Uterus (tissue), 4 donors: ENCODE measurements around the gene HACD2. TPM values are rescaled to one million over a fixed set of nuclear protein-coding genes. Genes with fewer than 3 reads are reported as not detected.

Source experiments
- DNase-seq, 2 donors: peaks; one replicate each; pipeline ENCODE4 v3.0.0-alpha.2; 2019 to 2020
- H3K27ac ChIP-seq, 2 donors: fragments of 200-600 bp; sonication (generic); 1 replicate in 1 of 2; 2 replicates in 1 of 2; pipeline ENCODE4 v1.5.1; 2016 to 2018
- H3K27me3 ChIP-seq, 2 donors: fragments of 200-600 bp; sonication (generic); one replicate each; pipeline ENCODE4 v1.5.1; 2018 to 2019; ENCODE audit warnings: control low read depth in 1 of 2
- H3K36me3 ChIP-seq, 2 donors: fragments of 200-600 bp; sonication (generic); one replicate each; pipeline ENCODE4 v1.5.1; 2019; ENCODE audit warnings: control low read depth in 1 of 2
- H3K4me1 ChIP-seq, 2 donors: fragments of 200-600 bp; sonication (generic); one replicate each; pipeline ENCODE4 v1.5.1; 2018 to 2019; ENCODE audit warnings: control low read depth in 1 of 2
- H3K4me3 ChIP-seq, 2 donors: fragments of 200-600 bp; sonication (generic); 1 replicate in 1 of 2; 2 replicates in 1 of 2; pipeline ENCODE4 v1.5.1; 2018 to 2019; ENCODE audit warnings: mild to moderate bottlenecking in 1 of 2
- H3K9me3 ChIP-seq, 2 donors: fragments of 200-600 bp; sonication (generic); one replicate each; pipeline ENCODE4 v1.5.1; 2019; ENCODE audit warnings: control low read depth in 1 of 2
- POLR2A ChIP-seq, 2 donors: fragments of 450-650 bp; IDR thresholded peaks; one replicate each; pipeline ENCODE4 v1.6.1; 2016; ENCODE audit warnings: antibody characterized with exemption in 2 of 2, mild to moderate bottlenecking in 1 of 2, moderate library complexity in 1 of 2
- intact Hi-C: fragments of 100-400 bp; cut with DNase I; formaldehyde crosslinking; loops from one replicate; pipeline ENCODE4 v1.15.1; 2023; ENCODE audit warnings: low total_unique reads
- total RNA-seq, 4 donors: library from RNA; depleted of rRNA in 3 of 4; stranded (reverse); fragments of >200 nt in 3 of 4; gene quantifications; one replicate each; pipeline versions ENCODE4 v1.1.0 to v1.2.4, GENCODE V29; 2014 to 2023
- TF ChIP-seq, protein P1 (sequence below), 4 experiments: fragments of 200-600 bp in 2 of 4; fragments of 450-650 bp in 2 of 4; sonication (generic) in 2 of 4; IDR thresholded peaks; one replicate each; pipeline ENCODE4 v1.5.1; 2016 to 2019; ENCODE audit warnings: antibody characterized with exemption in 4 of 4, mild to moderate bottlenecking in 2 of 4, moderate library complexity in 1 of 4
- donor health status: DM: yes; HTN: yes; CAD: no.

Gene HACD2
- total RNA-seq, 4 donors from 2014 or later, result 21.5 to 38.0 (median 28.8) TPM

DNA sequence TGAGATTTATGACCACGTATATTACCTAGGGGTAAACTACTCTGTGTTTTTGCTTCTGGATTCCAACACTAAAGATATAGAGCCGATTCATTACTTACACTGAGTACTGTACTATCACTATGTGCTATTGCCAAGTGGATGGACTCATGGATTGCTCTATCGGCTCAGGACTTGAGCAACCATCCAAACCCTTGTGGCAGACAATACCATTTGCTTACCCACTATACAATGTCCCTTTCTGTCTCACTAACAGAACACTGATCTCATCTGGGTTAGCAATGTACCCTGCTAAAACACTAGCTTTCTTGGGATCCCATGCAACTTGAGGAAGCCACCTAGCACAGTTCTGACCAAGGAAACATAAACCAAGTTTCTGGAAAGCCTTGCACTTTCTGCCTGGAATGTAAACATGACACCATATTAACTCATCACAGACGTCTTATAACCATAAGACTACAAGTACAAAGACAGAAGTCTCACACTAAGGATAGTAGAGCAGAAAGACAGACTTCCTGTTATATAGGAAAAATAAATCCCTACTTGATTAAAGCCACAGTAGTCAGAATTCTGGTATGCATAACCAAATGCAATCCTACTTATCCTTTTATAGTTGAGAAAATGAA, 38.6 kb downstream of the HACD2 start:
- Histone ChIP-seq H3K9me3 (no peaks in the 10 kb centered on the region), H3K4me3 (no peak overlapping the region), H3K27me3 (no peaks in the 10 kb centered on the region), H3K36me3 (no peaks in the 10 kb centered on the region), H3K27ac (no peak overlapping the region), H3K4me1 (no peaks in the 10 kb centered on the region)
- no peak for DNase-seq
- TF ChIP-seq, protein P1, sequence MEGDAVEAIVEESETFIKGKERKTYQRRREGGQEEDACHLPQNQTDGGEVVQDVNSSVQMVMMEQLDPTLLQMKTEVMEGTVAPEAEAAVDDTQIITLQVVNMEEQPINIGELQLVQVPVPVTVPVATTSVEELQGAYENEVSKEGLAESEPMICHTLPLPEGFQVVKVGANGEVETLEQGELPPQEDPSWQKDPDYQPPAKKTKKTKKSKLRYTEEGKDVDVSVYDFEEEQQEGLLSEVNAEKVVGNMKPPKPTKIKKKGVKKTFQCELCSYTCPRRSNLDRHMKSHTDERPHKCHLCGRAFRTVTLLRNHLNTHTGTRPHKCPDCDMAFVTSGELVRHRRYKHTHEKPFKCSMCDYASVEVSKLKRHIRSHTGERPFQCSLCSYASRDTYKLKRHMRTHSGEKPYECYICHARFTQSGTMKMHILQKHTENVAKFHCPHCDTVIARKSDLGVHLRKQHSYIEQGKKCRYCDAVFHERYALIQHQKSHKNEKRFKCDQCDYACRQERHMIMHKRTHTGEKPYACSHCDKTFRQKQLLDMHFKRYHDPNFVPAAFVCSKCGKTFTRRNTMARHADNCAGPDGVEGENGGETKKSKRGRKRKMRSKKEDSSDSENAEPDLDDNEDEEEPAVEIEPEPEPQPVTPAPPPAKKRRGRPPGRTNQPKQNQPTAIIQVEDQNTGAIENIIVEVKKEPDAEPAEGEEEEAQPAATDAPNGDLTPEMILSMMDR (IDR thresholded peaks at IDR 0.05), result no peak
- no peak for TF ChIP-seq POLR2A (IDR thresholded peaks at IDR 0.05)
- intact Hi-C loops, result no loop called here

DNA sequence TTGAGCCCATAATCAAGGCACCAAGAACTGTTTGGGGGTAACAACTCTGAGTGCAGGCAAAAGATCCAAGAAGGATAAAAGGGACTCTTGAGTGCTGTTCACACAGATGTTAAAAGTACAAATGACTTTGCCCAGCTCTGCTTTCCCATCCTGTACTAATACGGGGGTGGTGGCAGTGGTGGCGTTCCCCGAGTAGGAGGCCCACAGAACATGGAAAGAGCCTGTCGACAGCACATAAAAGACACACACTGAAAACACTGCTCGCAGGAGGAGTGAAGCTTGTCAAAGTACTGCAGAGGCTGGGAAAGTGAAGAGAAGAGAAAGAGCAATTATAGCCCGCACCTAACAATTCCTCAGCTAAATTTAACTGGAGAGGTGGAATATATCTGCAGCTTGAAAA, 40.9 kb downstream of the HACD2 start:
- H3K36me3 ChIP-seq, result no peaks in the 10 kb centered on the region
- no peaks in the 10 kb centered on the region for H3K27me3 ChIP-seq
- DNase-seq, result no peak
- no peaks in the 10 kb centered on the region for H3K9me3 ChIP-seq
- TF ChIP-seq, protein P1 (IDR thresholded peaks at IDR 0.05), result no peak
- no peak for TF ChIP-seq POLR2A (IDR thresholded peaks at IDR 0.05)
- intact Hi-C loops, result no loop called here
- no peak overlapping the region for H3K4me3 ChIP-seq
- H3K27ac ChIP-seq, result no peak overlapping the region
- H3K4me1 ChIP-seq, result no peaks in the 10 kb centered on the region

DNA sequence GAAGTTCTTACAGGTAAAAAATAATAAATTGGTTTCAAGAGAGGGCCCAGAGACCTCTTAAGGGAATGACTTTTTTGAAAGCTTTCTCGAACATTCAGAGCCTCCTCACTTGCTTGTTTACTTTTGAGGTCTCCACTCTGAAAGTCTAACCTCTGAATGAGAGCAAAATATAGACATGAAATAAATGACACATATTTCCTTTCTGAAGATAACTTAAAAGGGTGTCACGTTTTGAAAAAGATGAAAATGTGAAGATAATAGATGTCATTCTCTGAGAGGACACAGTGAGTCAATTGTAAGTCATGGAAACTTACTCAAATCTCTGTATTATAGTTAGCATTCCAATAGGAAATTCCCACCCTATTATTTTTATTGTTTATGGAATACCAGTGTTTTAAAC, 44.6 kb downstream of the HACD2 start:
- intact Hi-C loops, result no loop called here
- no peak overlapping the region for H3K4me3 ChIP-seq
- TF ChIP-seq POLR2A (IDR thresholded peaks at IDR 0.05), result no peak
- TF ChIP-seq, protein P1 (IDR thresholded peaks at IDR 0.05), result no peak
- DNase-seq, result no peak
- no peaks in the 10 kb centered on the region for H3K9me3 ChIP-seq
- H3K27ac ChIP-seq, result no peak overlapping the region
- H3K27me3 ChIP-seq, result no peaks in the 10 kb centered on the region
- no peaks in the 10 kb centered on the region for H3K4me1 ChIP-seq
- H3K36me3 ChIP-seq, result no peaks in the 10 kb centered on the region

DNA sequence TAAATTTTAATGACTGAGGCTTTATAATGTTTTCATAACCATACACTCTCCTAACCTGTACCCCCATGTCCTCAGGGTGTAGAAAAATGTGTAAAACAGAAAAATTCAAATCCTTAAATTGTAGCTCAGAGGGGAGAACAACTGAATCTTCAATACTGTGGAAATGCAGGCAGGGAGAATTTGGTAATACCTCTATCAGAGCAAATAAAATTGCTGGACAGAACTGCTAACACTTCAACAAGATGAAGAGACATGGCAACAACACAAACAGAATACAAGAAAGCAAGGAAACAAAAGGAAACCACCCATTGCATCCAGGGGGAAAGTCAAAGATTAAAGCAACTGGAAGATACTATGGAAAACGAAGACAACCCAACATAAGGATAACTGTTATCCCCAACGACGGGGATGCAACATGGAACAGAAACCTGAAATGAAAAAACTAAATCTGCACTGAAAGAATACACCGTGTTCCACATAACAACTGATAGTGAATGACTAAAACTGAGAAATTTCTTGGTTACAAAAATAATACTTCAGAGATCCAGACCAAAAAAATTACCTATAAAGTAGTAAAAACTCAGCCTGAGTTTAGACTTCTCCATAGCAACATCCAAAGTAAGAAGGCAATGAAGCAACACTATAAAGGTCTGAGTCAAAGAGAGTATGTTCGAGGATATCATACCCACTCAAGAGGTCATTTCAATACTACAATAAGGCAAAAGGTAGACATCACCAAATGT, 48.5 kb downstream of the HACD2 start:
- DNase-seq, result no peak
- intact Hi-C loops, result no loop called here
- TF ChIP-seq, protein P1 (IDR thresholded peaks at IDR 0.05), result no peak
- no peaks in the 10 kb centered on the region for H3K36me3 ChIP-seq
- no peak overlapping the region for H3K4me3 ChIP-seq
- H3K27me3 ChIP-seq, result no peaks in the 10 kb centered on the region
- H3K9me3 ChIP-seq, result no peaks in the 10 kb centered on the region
- no peaks in the 10 kb centered on the region for H3K4me1 ChIP-seq
- H3K27ac ChIP-seq, result no peak overlapping the region

DNA sequence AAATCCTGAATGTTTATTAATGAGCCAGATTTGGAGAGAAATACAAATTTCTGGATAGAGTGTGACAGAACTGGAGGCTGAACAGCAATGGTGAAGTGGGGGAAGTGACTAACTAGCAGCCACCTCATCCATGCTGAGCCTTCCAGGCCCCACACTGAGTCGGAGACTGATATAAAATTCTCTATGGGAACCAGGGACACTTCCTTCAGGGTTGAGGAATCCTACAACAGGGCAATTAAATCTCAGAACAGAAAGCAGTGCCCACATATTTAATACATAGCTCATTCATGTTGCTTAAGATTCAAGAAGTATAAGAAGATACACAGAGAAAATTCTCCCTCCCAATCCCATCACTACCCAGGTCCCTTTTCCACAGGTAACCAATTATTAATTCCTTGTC, 49.3 kb downstream of the HACD2 start:
- no peaks in the 10 kb centered on the region for H3K27me3 ChIP-seq
- no peaks in the 10 kb centered on the region for H3K36me3 ChIP-seq
- H3K4me3 ChIP-seq, result no peak overlapping the region
- H3K9me3 ChIP-seq, result no peaks in the 10 kb centered on the region
- no peak for TF ChIP-seq POLR2A (IDR thresholded peaks at IDR 0.05)
- TF ChIP-seq, protein P1 (IDR thresholded peaks at IDR 0.05), result no peak
- H3K4me1 ChIP-seq, result no peaks in the 10 kb centered on the region
- DNase-seq, result no peak
- H3K27ac ChIP-seq, result no peak overlapping the region
- intact Hi-C loops, result no loop called here
